Smooth muscle cell (in vitro differentiated cells): ENCODE data around the gene RUNX1. TPM values are rescaled to one million over a fixed set of nuclear protein-coding genes. Genes with fewer than 3 reads are reported as not detected.

ENCODE experiments used
- DNase-seq: peaks from one replicate; lab custom pipeline; 2025; ENCODE audit not compliant: unreplicated experiment; lab: John Stamatoyannopoulos, UW
- H2AFZ ChIP-seq: fragments of 200-600 bp; sonication (generic); 2 replicates; pipeline ENCODE4 v1.6.0; 2016; ENCODE audit warnings: antibody characterized with exemption, low read depth, mild to moderate bottlenecking
- H3F3A ChIP-seq: fragments of 200-600 bp; sonication (generic); 2 replicates; pipeline ENCODE4 v1.6.0; 2017; ENCODE audit warnings: antibody characterized with exemption, low read depth
- H3K27ac ChIP-seq: fragments of 200-600 bp; sonication (generic); 2 replicates; pipeline ENCODE4 v1.5.1; 2016; ENCODE audit warnings: low read depth, mild to moderate bottlenecking
- H3K27me3 ChIP-seq: fragments of 200-600 bp; sonication (generic); 2 replicates; pipeline ENCODE4 v1.6.1; 2016; ENCODE audit warnings: low read depth, mild to moderate bottlenecking
- H3K36me3 ChIP-seq: fragments of 200-600 bp; sonication (generic); 2 replicates; pipeline ENCODE4 v1.5.1; 2016; ENCODE audit warnings: low read depth
- H3K4me1 ChIP-seq: fragments of 200-600 bp; sonication (generic); 2 replicates; pipeline ENCODE4 v1.5.1; 2016; ENCODE audit warnings: low read depth
- H3K4me2 ChIP-seq: fragments of 200-600 bp; sonication (generic); 2 replicates; pipeline ENCODE4 v1.6.0; 2016; ENCODE audit warnings: mild to moderate bottlenecking
- H3K4me3 ChIP-seq: fragments of 200-600 bp; sonication (generic); 2 replicates; pipeline ENCODE4 v1.5.1; 2016; ENCODE audit warnings: mild to moderate bottlenecking
- H3K79me2 ChIP-seq: fragments of 200-600 bp; sonication (generic); 2 replicates; pipeline ENCODE4 v1.6.0; 2016; ENCODE audit warnings: low read depth, mild to moderate bottlenecking
- H3K9ac ChIP-seq: fragments of 200-600 bp; sonication (generic); 2 replicates; pipeline ENCODE4 v1.6.0; 2016; ENCODE audit warnings: low read depth
- H3K9me3 ChIP-seq: fragments of 200-600 bp; sonication (generic); replicated peaks from 2 replicates; pipeline ENCODE4 v1.5.1; 2016; ENCODE audit warnings: low read depth
- H4K20me1 ChIP-seq: fragments of 200-600 bp; sonication (generic); 2 replicates; pipeline ENCODE4 v1.6.0; 2016; ENCODE audit warnings: low read depth
- WGBS: methylation state at CpG from one replicate; pipeline ENCODE4 v1.1.7; 2016; ENCODE audit warnings: low lambda C conversion rate; 5-methylcytosine and 5-hydroxymethylcytosine counted together
- polyA plus RNA-seq: library from polyadenylated mRNA; unstranded; fragments of >200 nt; fragmentation: Nextera tagmentation; extraction: Ambion mirVana; gene quantifications from 2 replicates; pipeline ENCODE4 v1.2.1, GENCODE V29; 2016
- total RNA-seq: library from RNA; depleted of rRNA; stranded (reverse); fragments of >200 nt; gene quantifications from 2 replicates; pipeline ENCODE4 v1.2.3, GENCODE V29; 2014
- TF ChIP-seq, protein P1 (sequence below): fragments of 200-600 bp; sonication (generic); IDR thresholded peaks from 2 replicates; pipeline ENCODE4 v1.5.1; 2017; ENCODE audit warnings: borderline replicate concordance, mild to moderate bottlenecking, antibody characterized with exemption; ENCODE audit not compliant: insufficient read depth, poor library complexity, severe bottlenecking

Gene RUNX1
- total and polyA plus RNA-seq, 2 experiments from 2014 or later: 33.4 to 97.6 TPM

DNA sequence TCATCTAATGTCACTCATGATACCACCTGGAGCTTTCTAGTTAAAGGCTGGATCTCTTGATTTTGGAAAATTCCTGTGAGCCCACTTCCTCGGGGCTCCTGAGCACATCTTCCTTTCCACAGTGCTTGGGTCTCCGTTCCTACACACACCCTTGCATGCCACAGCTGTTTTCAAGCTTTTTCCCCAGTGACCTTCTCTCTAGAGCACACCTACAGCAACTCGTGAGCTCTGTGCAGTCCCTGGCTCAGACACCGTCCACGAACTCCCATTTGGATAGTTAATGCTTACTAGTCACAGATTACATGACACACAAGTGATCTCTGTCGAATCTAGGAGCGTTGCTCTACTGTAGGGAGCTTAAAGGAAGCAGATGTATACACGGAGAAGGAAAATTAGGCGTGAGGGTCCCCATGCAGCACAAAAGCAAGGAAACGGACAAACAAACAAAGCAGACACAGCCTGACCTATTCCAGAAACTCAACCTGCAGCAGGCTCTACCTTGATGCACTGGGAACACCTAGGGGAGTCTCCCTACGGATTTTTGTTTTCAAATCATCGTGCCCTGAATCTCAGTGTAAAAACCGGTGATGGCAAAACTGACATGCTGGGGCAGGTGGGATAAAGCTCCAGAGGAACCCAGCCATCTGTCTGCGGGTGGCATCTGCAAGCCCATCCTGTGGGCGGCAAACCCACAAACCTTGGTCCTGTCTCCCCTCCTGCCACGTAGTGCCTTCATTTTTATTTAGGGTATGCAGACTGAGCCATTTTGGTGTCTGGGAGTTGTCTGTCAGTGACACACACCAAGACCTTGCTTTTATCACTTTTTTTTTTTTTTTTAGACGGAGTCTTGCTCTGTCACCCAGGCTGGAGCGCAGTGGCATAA is 177.8 kb downstream of the RUNX1 start:
- DNase-seq: no peak
- Histone ChIP-seq H2AFZ (no peak overlapping the region), H3K79me2 (peaks cover 99% of the 10 kb centered on the region), H3K36me3 (peaks cover 35% of the 10 kb centered on the region), H3K27me3 (no peaks in the 10 kb centered on the region), H3K4me3 (no peak overlapping the region), H3K9me3 (no peaks in the 10 kb centered on the region), H4K20me1 (peaks cover 100% of the 10 kb centered on the region), H3K4me1 (peaks cover 3% of the 10 kb centered on the region), H3K27ac (peak overlapping the region; percentile 55), H3K4me2 (no peak overlapping the region), H3K9ac (no peak overlapping the region), H3F3A (peaks cover 47% of the 10 kb centered on the region)
- WGBS: 72% methylated on average over 18 of the region's 18 CpGs
- TF ChIP-seq, protein P1, sequence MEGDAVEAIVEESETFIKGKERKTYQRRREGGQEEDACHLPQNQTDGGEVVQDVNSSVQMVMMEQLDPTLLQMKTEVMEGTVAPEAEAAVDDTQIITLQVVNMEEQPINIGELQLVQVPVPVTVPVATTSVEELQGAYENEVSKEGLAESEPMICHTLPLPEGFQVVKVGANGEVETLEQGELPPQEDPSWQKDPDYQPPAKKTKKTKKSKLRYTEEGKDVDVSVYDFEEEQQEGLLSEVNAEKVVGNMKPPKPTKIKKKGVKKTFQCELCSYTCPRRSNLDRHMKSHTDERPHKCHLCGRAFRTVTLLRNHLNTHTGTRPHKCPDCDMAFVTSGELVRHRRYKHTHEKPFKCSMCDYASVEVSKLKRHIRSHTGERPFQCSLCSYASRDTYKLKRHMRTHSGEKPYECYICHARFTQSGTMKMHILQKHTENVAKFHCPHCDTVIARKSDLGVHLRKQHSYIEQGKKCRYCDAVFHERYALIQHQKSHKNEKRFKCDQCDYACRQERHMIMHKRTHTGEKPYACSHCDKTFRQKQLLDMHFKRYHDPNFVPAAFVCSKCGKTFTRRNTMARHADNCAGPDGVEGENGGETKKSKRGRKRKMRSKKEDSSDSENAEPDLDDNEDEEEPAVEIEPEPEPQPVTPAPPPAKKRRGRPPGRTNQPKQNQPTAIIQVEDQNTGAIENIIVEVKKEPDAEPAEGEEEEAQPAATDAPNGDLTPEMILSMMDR: no peak

DNA sequence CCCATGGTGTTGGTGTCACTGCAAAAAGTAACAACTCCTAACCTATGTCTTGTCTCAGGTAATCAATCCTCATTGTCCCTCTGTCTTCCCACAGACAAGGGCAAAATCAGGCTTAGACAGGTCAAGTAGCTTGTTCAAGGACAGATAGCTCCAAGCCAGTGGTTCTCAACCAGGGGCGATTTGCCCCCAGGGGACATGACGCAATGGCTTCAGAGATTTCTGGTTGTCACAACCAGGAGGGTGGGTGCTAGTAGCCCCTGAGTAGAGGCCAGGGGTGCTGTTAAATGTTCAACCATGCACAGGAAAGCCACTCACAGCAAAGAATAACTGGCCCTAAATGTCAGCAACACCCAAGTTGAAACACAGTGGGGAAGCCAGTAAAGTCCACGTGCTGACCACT is 178.9 kb downstream of the RUNX1 start:
- Histone ChIP-seq H4K20me1 (peaks cover 100% of the 10 kb centered on the region), H3K4me2 (no peak overlapping the region), H2AFZ (no peak overlapping the region)

DNA sequence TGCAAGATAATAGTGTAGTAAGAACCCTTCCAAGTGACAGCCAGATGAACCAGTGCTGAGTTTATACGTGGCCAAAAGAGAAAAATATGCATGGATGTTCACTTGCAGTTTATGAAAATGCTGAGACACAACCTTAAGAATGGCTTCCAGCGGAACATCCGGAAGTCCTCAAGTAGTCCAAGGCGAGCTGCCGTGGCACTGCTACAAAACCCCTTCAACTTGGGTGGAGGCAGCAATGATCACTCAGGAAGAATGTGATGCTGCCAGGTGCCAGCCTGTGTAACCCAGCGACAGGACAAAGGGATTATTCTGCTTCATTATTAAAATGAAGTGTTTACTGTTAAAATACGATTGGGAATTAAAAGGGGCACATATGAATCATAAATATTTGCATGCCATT is 179.6 kb downstream of the RUNX1 start:
- no peak overlapping the region for H3K4me2 ChIP-seq
- no peak overlapping the region for H3K9ac ChIP-seq
- no peak overlapping the region for H3K4me3 ChIP-seq
- H3K4me1 ChIP-seq: peaks cover 10% of the 10 kb centered on the region
- H2AFZ ChIP-seq: no peak overlapping the region
- peaks cover 22% of the 10 kb centered on the region for H3K36me3 ChIP-seq
- peak overlapping the region; percentile 55 for H3K27ac ChIP-seq
- 90% methylated on average over 7 of the region's 7 CpGs for WGBS
- TF ChIP-seq, protein P1: no peak
- peaks cover 45% of the 10 kb centered on the region for H3F3A ChIP-seq
- H4K20me1 ChIP-seq: peaks cover 100% of the 10 kb centered on the region
- H3K79me2 ChIP-seq: peaks cover 96% of the 10 kb centered on the region
- no peaks in the 10 kb centered on the region for H3K9me3 ChIP-seq
- H3K27me3 ChIP-seq: no peaks in the 10 kb centered on the region
- DNase-seq: no peak

More for the DNA sequence above, 178.9 kb downstream of the RUNX1 start:
- H3K27me3 ChIP-seq: no peaks in the 10 kb centered on the region
- no peaks in the 10 kb centered on the region for H3K9me3 ChIP-seq
- no peak overlapping the region for H3K4me3 ChIP-seq
- peaks cover 43% of the 10 kb centered on the region for H3F3A ChIP-seq
- TF ChIP-seq, protein P1: no peak
- H3K9ac ChIP-seq: no peak overlapping the region
- 89% methylated on average over 3 of the region's 3 CpGs for WGBS
- no peak for DNase-seq
- peaks cover 25% of the 10 kb centered on the region for H3K36me3 ChIP-seq
- peak overlapping the region; percentile 55 for H3K27ac ChIP-seq
- H3K79me2 ChIP-seq: peaks cover 97% of the 10 kb centered on the region
- H3K4me1 ChIP-seq: peaks cover 10% of the 10 kb centered on the region

DNA sequence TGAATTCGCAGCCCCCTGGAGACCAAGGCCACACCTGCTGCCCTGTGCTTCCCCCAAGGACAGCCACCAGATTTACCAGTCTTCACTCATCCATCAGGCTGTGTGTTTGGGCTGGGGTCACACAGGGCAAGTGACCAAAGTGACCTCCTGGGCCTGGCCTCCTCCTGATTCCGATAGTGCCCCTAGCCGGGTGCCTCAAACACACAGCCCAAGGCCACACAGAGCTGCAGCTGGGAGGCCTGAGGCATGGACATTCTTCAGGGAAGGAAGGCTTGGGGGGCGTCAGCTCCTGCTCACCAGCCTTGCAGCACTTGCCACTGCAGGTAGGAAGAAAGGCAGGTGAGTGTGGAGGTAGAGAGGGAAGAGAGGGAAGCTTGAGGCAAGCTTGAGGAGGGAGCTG is 181.3 kb downstream of the RUNX1 start:
- Histone ChIP-seq H3K9ac (no peak overlapping the region), H3K27ac (peak overlapping the region; percentile 85), H3K4me2 (no peak overlapping the region), H3K79me2 (peaks cover 96% of the 10 kb centered on the region), H4K20me1 (peaks cover 100% of the 10 kb centered on the region), H3K9me3 (no peaks in the 10 kb centered on the region), H3K36me3 (peaks cover 12% of the 10 kb centered on the region), H3F3A (peaks cover 37% of the 10 kb centered on the region), H2AFZ (no peak overlapping the region), H3K4me1 (peaks cover 10% of the 10 kb centered on the region), H3K4me3 (no peak overlapping the region), H3K27me3 (no peaks in the 10 kb centered on the region)
- TF ChIP-seq, protein P1: no peak
- 89% methylated on average over 4 of the region's 4 CpGs for WGBS
- DNase-seq: no peak
